NCI-H2107 (cell line): ENCODE data around the gene ATP11A.
A peak's percentile ranks its signal among the peaks of the same experiment; 100 is the strongest.
"Not testable (repeated sequence)": the region's sequence is repeated elsewhere in the genome, so short reads cannot be mapped to it uniquely, and the experiment has no call there.

ENCODE experiments used
- DNase-seq: peaks from one replicate; lab custom pipeline; 2025; lab: John Stamatoyannopoulos, UW

The ATP11A gene

DNA sequence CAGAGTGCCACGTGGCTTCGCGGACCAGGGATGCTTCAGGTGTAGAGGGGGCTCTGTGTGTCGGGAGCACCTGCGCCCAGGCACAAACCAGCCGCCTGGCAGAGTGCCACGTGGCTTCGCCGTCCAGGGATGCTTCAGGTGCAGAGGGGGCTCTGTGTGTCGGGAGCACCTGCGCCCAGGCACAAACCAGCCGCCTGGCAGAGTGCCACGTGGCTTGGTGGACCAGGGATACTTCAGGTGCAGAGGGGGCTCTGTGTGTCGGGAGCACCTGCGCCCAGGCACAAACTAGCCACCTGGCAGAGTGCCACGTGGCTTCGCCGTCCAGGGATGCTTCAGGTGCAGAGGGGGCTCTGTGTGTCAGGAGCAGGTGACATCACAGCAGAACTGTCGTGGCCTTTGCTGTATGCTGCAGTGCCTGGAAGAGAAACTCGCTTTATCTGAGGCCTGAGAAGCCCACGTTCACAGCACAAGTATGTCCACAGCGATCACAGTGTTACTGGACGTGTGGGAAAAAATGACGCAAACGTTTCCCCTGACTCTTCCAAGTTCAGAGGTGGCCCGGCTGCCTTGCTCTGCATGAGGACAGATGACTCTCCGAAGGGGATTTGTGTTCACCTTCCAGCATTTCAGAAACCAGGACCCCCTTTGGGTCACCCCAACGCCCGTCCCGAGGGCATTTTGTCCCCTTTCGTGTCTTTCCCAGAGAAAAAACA lies 151.6 kb downstream of the ATP11A start:
- DNase-seq, result not testable (repeated sequence)

- no peak for DNase-seq
Observed at GRCh38 chr13:112842343-112842856, 152.6 kb downstream of the ATP11A start.

DNA sequence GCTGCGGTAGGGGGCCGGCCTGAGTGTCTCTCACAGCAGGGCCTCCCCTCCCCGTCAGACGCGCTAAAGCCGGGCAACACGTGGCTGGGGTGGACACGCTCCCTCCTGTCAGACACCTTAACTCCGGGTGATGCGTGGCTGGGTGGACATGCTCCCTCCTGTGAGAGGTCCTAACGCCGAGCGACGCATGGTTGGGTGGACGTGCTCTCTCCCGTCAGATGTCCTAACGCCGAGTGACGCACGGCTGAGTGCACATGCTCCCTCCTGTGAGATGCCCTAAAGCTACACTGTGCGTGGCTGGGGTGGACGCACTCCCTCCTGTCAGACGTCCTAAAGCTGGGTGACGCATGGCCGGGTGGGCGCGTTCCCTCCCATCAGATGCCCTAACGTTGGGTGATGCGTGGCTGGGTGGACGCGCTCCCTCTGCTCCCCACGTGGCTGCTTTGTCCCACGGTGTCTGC lies 153.1 kb downstream of the ATP11A start:
- no peak for DNase-seq

GRCh38 chr13:112843392-112844111 lies 153.7 kb downstream of the ATP11A start:
- no peak for DNase-seq

- no peak for DNase-seq
Observed at GRCh38 chr13:112844411-112844810, 154.6 kb downstream of the ATP11A start.

- DNase-seq, result no peak
Observed at GRCh38 chr13:112844879-112845278, 155.0 kb downstream of the ATP11A start.

DNA sequence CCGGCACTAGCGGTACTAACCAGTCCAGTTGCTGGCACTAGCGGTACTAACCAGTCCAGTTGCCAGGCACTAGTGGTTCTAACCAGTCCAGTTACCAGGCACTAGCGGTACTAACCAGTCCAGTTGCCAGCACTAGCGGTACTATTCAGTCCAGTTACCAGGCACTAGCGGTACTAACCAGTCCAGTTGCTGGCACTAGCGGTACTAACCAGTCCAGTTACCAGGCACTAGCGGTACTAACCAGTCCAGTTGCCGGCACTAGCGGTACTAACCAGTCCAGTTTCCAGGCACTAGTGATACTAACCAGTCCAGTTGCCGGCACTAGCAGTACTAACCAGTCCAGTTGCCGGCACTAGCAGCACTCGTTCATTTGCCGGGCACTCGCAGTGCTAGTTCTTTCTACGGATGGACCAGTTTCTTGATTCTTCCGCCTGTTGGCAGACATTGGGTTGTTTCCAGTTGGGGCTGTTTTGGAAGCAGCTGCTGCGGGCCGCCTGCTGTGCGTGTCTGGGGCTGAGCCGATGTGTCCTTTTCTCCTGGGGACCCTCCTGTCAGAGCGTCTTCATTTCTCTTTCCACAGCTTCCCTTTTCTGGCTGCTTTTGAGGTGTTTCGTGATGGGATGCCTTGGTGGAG lies 155.8 kb downstream of the ATP11A start:
- no peak for DNase-seq

- DNase-seq, result no peak
Observed at GRCh38 chr13:112846411-112847115, 156.7 kb downstream of the ATP11A start.

- peak; percentile 93 for DNase-seq
Observed at GRCh38 chr13:112849500-112849899, 159.7 kb downstream of the ATP11A start.

GRCh38 chr13:112850273-112850672 lies 160.4 kb downstream of the ATP11A start:
- DNase-seq, result no peak

- DNase-seq, result no peak
Observed at GRCh38 chr13:112851107-112852038, 161.5 kb downstream of the ATP11A start.

DNA sequence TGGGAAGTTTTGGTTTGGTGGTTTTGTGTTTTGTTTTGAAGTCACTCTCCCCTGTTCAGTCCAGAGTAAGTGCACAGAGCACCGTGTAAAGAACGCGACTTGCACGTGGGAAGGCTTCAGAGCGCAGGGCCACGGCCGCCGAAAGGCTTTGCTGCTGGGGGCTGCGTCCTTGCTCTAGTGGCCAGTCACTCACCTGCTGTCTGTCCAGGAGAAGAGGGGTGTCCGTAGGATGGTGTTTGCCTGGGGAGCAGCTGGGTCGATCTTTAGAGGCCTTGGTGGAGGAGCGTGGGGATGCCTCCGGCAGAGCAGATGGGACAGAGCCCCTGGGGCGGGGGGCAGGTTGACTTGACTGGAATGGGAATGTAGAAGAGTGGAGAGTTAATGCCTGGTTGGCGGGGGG lies 162.6 kb downstream of the ATP11A start:
- DNase-seq, result no peak

GRCh38 chr13:112852808-112853207 lies 163.0 kb downstream of the ATP11A start:
- no peak for DNase-seq

DNA sequence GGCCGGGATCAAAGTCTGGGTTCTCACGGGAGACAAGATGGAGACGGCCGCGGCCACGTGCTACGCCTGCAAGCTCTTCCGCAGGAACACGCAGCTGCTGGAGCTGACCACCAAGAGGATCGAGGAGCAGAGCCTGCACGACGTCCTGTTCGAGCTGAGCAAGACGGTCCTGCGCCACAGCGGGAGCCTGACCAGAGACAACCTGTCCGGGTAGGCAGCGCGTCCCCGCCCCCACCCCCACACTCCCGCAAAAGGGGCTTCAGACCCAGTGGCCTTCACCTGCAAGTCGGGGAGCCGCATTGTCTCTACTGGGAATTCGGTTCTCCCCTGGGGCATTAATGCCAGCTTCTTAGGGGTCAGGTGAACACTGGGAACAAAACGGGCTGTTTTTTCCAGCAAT lies 164.5 kb downstream of the ATP11A start:
- DNase-seq, result no peak

- no peak for DNase-seq
Observed at GRCh38 chr13:112855859-112856258, 166.0 kb downstream of the ATP11A start.

DNA sequence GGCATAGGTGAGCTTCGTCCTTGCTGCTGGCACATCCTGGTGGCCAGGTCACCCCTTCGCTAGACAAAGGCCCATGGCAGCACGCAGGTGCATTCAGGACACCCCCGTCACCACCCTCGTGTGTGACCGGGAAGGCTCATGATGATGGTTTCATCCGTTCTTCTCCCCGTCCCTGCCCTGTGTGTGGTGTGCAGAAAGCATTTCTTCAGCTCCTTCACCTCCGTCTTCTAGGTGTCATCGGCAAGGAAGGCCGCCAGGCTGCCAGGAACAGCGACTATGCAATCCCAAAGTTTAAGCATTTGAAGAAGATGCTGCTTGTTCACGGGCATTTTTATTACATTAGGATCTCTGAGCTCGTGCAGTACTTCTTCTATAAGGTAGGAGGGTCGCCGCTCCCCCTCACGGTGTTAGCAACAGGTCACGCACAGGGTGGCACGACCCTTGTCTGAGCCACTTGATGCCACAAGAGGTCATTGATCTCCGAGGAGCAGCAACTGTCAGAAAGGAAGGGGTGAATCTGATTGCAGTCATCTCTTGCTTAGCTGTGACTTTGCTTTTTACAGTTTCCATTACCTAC lies 168.2 kb downstream of the ATP11A start:
- DNase-seq, result no peak

GRCh38 chr13:112859128-112859816 lies 169.4 kb downstream of the ATP11A start:
- DNase-seq, result no peak

- no peak for DNase-seq
Observed at GRCh38 chr13:112859817-112860190, 170.0 kb downstream of the ATP11A start.

GRCh38 chr13:112861876-112862615 lies 172.2 kb downstream of the ATP11A start:
- DNase-seq, result no peak
